ENCODE measurements around the gene FGD6.
"Not testable (repeated sequence)": the region's sequence is repeated elsewhere in the genome, so short reads cannot be mapped to it uniquely, and the experiment has no call there.

Gene FGD6

GRCh38 chr12:95126076-95126475, 91.2 kb downstream of the FGD6 start:
- DNase-seq (ENCODE audit: low spot score): no peak

DNA sequence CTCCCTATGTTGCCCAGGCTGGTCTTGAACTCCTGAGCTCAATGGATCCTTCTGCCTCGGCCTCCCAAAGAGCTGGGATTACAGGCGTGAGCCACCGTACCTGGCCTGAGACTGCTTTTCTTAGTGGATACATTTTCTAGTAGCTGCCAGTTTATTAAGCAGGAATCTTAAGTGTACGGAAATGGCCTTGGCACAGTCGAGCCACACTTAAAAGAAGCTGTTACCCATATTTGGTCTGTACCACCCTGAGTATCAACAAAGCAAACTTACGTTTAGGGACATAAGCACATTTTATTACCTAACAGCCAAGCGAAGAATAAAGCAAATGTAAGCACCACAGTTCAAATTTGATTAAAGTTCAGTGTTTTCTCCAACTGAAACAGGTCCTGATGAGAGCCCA, 93.2 kb downstream of the FGD6 start:
- DNase-seq (ENCODE audit: low spot score): no peak

DNA sequence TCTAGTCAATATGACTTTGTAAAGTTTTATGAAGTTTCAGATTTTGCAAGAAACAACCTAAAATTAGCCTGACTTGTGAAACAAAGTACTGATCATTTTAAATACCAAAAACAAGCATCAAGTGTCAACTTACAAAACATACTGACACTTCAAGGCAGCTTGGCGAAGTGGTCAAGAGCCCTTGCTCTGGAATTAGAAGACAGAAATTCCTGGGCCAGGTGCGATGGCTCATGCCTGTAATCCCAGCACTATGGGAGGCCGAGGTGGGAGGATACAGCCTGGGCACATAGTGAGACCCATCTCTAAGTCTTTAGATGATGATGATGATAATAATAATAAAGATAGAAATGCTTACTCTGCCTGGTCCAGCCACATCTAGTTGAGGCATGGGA, 98.5 kb downstream of the FGD6 start:
- no peak for DNase-seq (ENCODE audit: low spot score)

DNA sequence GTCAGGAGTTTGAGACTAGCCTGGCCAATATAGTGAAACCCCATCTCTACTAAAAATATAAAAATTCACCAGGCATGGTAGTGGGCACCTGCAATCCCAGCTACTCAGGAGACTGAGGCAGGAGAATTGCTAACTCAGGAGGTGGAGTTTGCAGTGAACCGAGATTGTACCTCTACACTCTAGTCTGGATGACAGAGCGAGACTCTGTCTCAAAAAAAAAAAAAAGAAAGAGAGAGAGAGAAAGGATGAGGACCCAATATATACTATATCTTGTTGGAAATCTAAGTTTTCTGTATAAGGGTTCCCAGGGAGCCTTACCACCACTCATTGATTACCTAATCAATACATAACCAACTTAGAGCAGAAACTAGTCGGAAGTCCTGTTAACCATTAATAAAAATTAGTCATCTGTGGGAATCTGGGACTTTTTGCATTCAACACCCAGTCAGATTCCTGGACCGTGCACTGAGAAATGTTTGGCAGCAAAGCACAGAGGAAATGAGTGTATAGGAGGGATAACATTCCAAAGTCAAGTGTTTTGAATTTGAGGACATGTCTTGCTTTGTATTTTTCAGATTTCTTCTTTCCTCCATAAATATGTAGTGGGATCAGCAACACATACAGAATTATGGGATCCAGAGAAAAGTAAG, 99.0 kb downstream of the FGD6 start:
- no peak for DNase-seq (ENCODE audit: low spot score)

DNA sequence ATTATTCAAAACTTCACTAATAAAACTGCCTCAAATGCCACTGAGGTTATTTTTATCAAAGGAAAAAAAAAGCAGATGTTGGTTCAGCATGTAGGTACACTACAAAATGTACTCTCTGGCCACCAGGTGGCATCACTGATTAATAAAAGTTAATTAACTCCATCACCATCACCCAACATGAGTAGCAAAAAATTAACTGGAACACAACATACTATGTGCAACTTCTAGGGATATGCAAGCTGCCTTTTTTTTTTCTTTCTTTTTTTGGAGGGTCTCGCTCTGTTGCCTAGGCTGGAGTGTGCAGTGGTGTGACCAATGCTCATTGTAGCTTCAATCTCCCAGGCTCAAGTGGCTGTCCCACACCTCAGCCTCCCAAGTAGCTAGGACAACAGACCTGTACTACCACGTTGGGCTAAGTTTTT, 100.1 kb downstream of the FGD6 start:
- DNase-seq (ENCODE audit: low spot score): peak; percentile 29

DNA sequence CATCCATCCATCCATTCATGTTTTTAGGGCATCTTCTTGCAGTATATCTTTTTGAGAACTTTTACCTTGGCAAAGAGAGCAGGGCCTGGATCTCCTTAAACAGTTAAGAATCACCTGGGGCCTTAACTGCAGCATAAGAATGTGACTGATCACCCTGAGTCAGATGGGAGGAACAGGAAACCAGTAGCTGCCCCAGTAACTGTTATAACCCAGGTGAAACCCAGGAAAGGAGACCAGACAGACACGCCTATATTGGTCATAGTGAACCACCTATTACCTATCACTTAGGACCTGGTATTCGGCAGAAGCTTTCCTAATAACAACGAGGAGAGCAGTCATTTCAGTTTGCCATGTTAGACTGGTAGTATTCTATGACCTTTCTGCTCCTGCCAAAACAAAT, 100.5 kb downstream of the FGD6 start:
- DNase-seq (ENCODE audit: low spot score): no peak

DNA sequence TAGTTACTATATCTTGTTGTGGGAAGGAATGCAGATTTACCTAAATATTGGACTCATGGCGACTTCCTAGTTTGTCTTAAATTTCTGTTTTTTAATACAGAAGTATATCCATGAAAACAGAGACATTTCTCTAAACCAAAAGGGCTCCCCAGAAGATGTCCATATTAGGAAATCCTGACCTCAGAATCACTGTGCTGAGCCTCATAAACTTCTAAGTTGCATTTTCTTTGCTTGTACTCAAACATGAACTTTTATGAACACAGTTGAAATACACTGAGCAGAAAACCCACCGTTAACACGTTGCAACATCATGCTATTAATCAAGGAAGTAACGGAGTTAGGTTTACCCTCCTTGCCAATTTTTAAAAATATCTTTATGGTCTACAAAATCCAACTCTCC, 100.9 kb downstream of the FGD6 start:
- no peak for DNase-seq (ENCODE audit: low spot score)

DNA sequence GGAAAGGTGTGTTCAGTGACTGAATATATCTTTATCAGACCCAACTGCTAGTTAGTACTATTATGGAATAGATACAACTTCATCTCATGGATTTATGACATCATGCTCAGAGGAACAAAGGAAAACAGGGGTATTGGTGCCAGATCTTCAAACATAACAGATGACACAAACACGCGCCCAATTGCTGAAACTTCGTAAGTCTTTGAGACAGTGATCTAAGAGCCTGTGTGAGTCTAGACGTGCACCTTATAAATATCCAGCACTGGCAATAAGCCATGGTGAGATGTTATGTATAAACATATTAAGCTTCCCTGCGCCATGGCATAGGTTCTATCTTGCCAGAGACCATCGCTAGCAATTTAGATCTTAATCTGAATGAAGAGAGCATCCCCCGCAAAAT, 101.6 kb downstream of the FGD6 start:
- DNase-seq (ENCODE audit: low spot score): no peak

GRCh38 chr12:95114766-95115405, 102.4 kb downstream of the FGD6 start:
- no peak for DNase-seq (ENCODE audit: low spot score)

DNA sequence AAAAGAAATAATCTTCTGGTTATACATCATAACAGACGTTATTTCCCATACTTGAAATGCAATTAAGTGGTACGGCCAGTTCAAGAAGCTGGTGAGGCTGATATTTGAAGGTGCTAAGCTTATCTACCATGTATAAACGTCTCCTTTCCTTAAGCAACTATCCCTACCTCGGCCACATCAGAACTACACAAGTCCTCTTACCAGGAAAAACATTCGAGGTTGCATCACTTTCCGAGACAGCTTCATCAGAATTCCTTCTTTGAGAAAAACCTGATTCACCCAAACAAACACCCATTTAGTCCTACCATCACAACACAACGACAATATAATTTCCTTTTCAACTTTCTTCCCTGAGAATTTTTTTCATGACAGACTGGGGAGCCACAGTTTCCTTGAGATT, 109.9 kb downstream of the FGD6 start:
- no peak for DNase-seq (ENCODE audit: low spot score)

DNA sequence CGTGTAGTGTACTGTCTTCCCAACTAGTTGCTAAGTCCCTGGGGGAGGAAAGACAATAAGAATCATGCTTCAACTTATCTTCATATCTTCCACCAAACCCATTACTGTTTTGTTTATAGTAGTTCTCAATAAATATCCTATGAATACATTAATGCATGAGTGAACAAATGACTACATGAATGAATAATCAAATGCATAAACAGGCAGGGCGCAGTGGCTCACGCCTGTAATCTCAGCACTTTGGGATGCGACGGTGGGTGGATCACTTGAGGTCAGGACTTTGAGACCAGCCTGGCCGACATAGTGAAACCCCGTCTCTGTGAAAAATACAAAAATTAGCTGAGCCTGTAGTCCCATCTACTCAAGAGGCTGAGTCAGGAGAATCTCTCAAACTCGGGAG, 111.7 kb downstream of the FGD6 start:
- DNase-seq (ENCODE audit: low spot score): no peak

GRCh38 chr12:95104919-95105452, 112.3 kb downstream of the FGD6 start:
- no peak for DNase-seq (ENCODE audit: low spot score)

- DNase-seq (ENCODE audit: low spot score): no peak
Measured at GRCh38 chr12:95102916-95103671, 114.2 kb downstream of the FGD6 start.

DNA sequence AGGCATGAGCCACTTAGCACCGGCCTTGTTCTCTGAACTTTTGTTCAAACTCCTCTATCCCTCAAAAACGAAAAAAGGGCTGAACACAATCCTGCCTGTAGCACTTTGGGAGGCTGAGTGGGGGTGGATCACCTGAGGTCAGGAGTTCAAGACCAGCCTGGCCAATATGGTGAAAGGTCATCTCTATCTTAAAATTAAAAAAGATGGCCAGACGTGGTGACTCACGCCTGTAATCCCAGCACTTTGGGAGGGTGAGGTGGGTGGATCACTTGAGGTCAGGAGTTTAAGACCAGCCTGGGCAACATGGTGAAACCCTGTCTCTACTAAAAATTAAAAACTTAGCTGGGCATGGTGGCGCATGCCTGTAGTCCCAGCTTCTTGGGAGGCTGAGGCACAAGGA, 115.3 kb downstream of the FGD6 start:
- DNase-seq (ENCODE audit: low spot score): not testable (repeated sequence)

- no peak for DNase-seq (ENCODE audit: low spot score)
Measured at GRCh38 chr12:95100264-95101190, 116.7 kb downstream of the FGD6 start.

GRCh38 chr12:95099270-95099790, 117.9 kb downstream of the FGD6 start:
- no peak for DNase-seq (ENCODE audit: low spot score)

GRCh38 chr12:95096852-95097251, 120.4 kb downstream of the FGD6 start:
- DNase-seq (ENCODE audit: low spot score): no peak

DNA sequence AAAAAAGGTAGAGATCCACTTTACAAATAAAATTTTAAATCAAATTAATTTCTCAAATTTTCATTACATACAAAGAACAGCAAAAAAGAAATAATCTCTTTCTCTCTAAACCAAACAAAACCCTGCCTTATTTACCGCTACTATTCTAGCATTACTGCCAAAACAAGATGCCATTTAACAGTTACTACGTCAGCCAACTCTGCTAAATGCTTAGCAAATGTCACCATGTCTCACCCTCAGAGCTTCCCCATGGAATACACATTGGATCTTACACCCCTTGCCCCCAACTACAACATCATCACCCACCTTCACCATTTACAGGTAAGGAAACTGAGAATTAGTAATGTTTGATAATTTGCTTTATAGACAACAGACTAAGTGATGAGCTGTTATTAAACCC, 120.9 kb downstream of the FGD6 start:
- no peak for DNase-seq (ENCODE audit: low spot score)

GRCh38 chr12:95095866-95096265, 121.4 kb downstream of the FGD6 start:
- not testable (repeated sequence) for DNase-seq (ENCODE audit: low spot score)

- no peak for DNase-seq (ENCODE audit: low spot score)
Measured at GRCh38 chr12:95089462-95089861, 127.8 kb downstream of the FGD6 start.

GRCh38 chr12:95088379-95088778, 128.9 kb downstream of the FGD6 start:
- no peak for DNase-seq (ENCODE audit: low spot score)

DNA sequence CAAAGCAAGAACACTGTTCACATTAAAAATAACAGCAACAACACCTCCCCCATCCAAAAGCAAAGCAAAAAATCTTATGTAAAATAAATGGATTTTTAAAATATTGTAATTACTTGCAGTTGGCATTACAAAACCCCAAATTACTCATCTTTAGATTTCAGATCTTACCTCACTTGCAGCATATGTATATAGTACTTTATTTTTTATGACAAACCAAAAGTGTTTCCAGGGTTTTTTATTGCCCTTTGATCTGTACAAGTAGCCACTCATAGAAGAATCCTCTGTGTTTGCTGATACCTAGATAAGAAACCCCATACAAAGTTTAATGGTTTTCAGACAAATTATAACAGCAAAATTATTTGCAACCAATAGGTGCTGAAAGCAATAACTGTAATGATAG, 131.7 kb downstream of the FGD6 start:
- no peak for DNase-seq (ENCODE audit: low spot score)
